Body of pancreas (tissue), 4 donors: Measurements from ENCODE around the gene MSH2.

Source experiments
- POLR2A ChIP-seq, 3 donors: fragments of 450-650 bp; IDR thresholded peaks; one replicate each; pipeline ENCODE4 v1.6.1; 2016; ENCODE audit warnings: antibody characterized with exemption in 3 of 3, mild to moderate bottlenecking in 2 of 3
- TF ChIP-seq, protein P1 (sequence below), 7 experiments: fragments of 450-650 bp in 4 of 7; fragments of 200-600 bp in 3 of 7; sonication (generic) in 3 of 7; IDR thresholded peaks; one replicate each; pipeline ENCODE4 v1.5.1; 2016 to 2019; ENCODE audit warnings: antibody characterized with exemption in 7 of 7

DNA sequence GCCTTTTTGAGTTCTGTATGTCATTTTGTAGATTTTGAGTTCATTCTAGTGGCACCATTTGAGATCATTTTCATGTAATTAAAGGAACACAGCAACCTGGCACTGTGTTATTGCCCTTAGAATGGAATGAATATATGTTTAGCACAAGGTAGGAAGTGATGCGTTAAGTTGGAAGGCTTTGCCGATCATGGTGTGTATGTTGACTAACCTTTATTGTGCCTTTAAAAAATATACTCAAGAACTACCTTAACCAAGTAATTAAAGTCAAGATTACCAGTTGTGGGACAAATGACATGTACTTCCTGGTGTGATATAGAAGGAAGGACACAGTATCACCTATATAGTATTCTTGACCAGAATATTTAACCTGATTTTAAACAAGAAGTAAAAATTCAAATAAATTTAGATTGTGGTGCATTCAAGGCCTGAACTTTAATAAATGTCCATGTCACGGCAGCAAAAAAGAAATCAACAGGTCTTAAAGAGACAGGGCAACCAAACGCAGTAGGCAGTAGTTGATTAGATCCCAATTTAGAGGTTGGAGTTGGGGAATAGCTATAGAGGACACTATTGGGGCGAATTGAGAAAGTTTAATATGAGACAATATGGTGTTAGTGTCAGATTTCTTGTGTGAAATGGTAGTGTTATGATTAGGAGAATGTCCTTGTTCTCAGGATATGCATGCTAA is 68.6 kb downstream of the MSH2 start:
- TF ChIP-seq, protein P1, sequence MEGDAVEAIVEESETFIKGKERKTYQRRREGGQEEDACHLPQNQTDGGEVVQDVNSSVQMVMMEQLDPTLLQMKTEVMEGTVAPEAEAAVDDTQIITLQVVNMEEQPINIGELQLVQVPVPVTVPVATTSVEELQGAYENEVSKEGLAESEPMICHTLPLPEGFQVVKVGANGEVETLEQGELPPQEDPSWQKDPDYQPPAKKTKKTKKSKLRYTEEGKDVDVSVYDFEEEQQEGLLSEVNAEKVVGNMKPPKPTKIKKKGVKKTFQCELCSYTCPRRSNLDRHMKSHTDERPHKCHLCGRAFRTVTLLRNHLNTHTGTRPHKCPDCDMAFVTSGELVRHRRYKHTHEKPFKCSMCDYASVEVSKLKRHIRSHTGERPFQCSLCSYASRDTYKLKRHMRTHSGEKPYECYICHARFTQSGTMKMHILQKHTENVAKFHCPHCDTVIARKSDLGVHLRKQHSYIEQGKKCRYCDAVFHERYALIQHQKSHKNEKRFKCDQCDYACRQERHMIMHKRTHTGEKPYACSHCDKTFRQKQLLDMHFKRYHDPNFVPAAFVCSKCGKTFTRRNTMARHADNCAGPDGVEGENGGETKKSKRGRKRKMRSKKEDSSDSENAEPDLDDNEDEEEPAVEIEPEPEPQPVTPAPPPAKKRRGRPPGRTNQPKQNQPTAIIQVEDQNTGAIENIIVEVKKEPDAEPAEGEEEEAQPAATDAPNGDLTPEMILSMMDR (IDR thresholded peaks at IDR 0.05): no peak
- TF ChIP-seq POLR2A (IDR thresholded peaks at IDR 0.05): no peak
